Measurements from ENCODE around the gene ANKRD55. TPM values are rescaled to one million over a fixed set of nuclear protein-coding genes. Genes with fewer than 3 reads are reported as not detected.
"Not testable (repeated sequence)": the region's sequence is repeated elsewhere in the genome, so short reads cannot be mapped to it uniquely, and the experiment has no call there.

ANKRD55 gene
- total RNA-seq, 2 donors from 2014 or later: not detected

- no peak overlapping the region for H3K9ac ChIP-seq (ENCODE audit: low read depth in 2 of 2, low read length in 2 of 2)
- DNase-seq: no peak
- no peaks in the 10 kb centered on the region for H3K27me3 ChIP-seq
- intact Hi-C loops (cut with DNase I): no loop called here
- H3K4me1 ChIP-seq: no peaks in the 10 kb centered on the region
- no peak overlapping the region for H3K4me3 ChIP-seq
- no peaks in the 10 kb centered on the region for H3K36me3 ChIP-seq
- no peak for TF ChIP-seq CTCF (IDR thresholded peaks at IDR 0.05)
- H3K9me3 ChIP-seq: no peaks in the 10 kb centered on the region
- H3K27ac ChIP-seq: no peak overlapping the region
These were observed 106.5 kb downstream of the ANKRD55 start for GRCh38 chr5:56126487-56127179.

GRCh38 chr5:56123531-56124243, 109.4 kb downstream of the ANKRD55 start:
- Histone ChIP-seq H3K9ac (ENCODE audit: low read depth in 2 of 2, low read length in 2 of 2) (no peak overlapping the region), H3K27me3 (no peaks in the 10 kb centered on the region), H3K27ac (peak overlapping the region; percentile 39), H3K9me3 (no peaks in the 10 kb centered on the region), H3K4me1 (no peaks in the 10 kb centered on the region), H3K36me3 (no peaks in the 10 kb centered on the region), H3K4me3 (no peak overlapping the region)
- intact Hi-C loops (cut with DNase I): no loop called here
- no peak for TF ChIP-seq CTCF (IDR thresholded peaks at IDR 0.05)
- DNase-seq: peak; percentile 34

GRCh38 chr5:56122360-56122985, 110.7 kb downstream of the ANKRD55 start:
- DNase-seq; H3K4me3 ChIP-seq; H3K4me1 ChIP-seq; H3K36me3 ChIP-seq; H3K27ac ChIP-seq; H3K9ac ChIP-seq (ENCODE audit: low read depth in 2 of 2, low read length in 2 of 2); intact Hi-C loops (cut with DNase I); H3K27me3 ChIP-seq; H3K9me3 ChIP-seq: not testable (repeated sequence)

- Histone ChIP-seq H3K36me3 (no peaks in the 10 kb centered on the region), H3K4me3 (no peak overlapping the region), H3K4me1 (no peaks in the 10 kb centered on the region), H3K9ac (ENCODE audit: low read depth in 2 of 2, low read length in 2 of 2) (no peak overlapping the region), H3K9me3 (no peaks in the 10 kb centered on the region), H3K27ac (no peak overlapping the region), H3K27me3 (no peaks in the 10 kb centered on the region)
- no peak for TF ChIP-seq CTCF (IDR thresholded peaks at IDR 0.05)
- no peak for DNase-seq
- intact Hi-C loops (cut with DNase I): no loop called here
These were observed 114.1 kb downstream of the ANKRD55 start for GRCh38 chr5:56119050-56119449.

GRCh38 chr5:56116599-56117141, 116.5 kb downstream of the ANKRD55 start:
- Histone ChIP-seq H3K36me3 (no peaks in the 10 kb centered on the region), H3K27ac (no peak overlapping the region), H3K9ac (ENCODE audit: low read depth in 2 of 2, low read length in 2 of 2) (no peak overlapping the region), H3K4me3 (no peak overlapping the region), H3K9me3 (no peaks in the 10 kb centered on the region), H3K4me1 (no peaks in the 10 kb centered on the region), H3K27me3 (no peaks in the 10 kb centered on the region)
- intact Hi-C loops (cut with DNase I): no loop called here
- no peak for DNase-seq
- TF ChIP-seq CTCF (IDR thresholded peaks at IDR 0.05): no peak

Measured in colonic mucosa (tissue), 4 donors.